Fibroblast of gingiva (primary cell): Measurements from ENCODE around the gene ADD2.

Experiments used
- DNase-seq: peaks from one replicate; pipeline ENCODE4 v3.0.0-alpha.2; 2011; ENCODE audit warnings: low read depth

ADD2 gene

DNA sequence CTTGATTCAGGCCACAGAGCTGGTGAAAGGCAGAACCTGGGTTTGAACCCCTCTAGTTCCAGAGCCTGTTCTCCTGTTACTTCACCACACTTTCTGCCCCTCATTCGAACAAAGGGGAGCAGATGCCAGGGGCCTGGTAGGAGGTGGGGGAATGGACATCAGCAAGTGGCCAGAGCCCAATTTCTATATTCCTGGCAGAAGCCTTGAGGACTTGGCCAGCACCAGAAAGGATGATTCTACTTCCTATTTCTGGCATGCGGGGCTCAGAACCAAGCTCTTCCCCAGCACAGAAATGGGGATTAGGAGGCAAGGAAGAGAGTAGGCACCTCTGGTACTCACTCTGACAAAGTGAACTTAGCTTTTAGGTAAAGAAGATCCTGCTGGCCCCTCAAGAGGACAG, 49.3 kb downstream of the ADD2 start:
- DNase-seq: no peak

- no peak for DNase-seq
These were observed 49.8 kb downstream of the ADD2 start for GRCh38 chr2:70718241-70718640.

GRCh38 chr2:70717431-70718038, 50.5 kb downstream of the ADD2 start:
- no peak for DNase-seq

DNA sequence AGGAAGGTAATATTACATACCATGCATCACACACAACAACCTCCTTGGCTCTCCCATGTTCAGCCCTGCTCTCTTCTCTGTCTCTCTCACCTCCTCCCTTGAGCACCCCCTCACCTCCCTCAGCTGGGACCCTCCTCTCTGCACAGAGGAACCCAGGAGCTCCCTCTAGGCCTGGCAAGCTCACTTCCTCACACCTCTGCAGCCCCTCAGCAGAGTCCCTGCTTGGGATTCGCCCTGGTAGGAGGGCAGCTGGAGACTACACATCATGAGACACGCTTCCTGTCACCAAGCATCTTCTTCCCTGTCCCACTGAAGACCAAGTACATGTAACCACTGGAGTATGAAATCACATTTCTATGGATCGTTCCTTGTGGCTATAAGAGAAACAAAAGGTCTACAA, 51.0 kb downstream of the ADD2 start:
- DNase-seq: no peak

GRCh38 chr2:70716131-70716743, 51.8 kb downstream of the ADD2 start:
- no peak for DNase-seq

GRCh38 chr2:70715071-70715985, 52.7 kb downstream of the ADD2 start:
- no peak for DNase-seq

- no peak for DNase-seq
These were observed 53.7 kb downstream of the ADD2 start for GRCh38 chr2:70714141-70714905.

- DNase-seq: no peak
These were observed 55.1 kb downstream of the ADD2 start for GRCh38 chr2:70712916-70713315.

- no peak for DNase-seq
These were observed 56.8 kb downstream of the ADD2 start for GRCh38 chr2:70711191-70711590.

GRCh38 chr2:70710038-70710690, 57.8 kb downstream of the ADD2 start:
- no peak for DNase-seq

- no peak for DNase-seq
These were observed 58.5 kb downstream of the ADD2 start for GRCh38 chr2:70709275-70710037.

DNA sequence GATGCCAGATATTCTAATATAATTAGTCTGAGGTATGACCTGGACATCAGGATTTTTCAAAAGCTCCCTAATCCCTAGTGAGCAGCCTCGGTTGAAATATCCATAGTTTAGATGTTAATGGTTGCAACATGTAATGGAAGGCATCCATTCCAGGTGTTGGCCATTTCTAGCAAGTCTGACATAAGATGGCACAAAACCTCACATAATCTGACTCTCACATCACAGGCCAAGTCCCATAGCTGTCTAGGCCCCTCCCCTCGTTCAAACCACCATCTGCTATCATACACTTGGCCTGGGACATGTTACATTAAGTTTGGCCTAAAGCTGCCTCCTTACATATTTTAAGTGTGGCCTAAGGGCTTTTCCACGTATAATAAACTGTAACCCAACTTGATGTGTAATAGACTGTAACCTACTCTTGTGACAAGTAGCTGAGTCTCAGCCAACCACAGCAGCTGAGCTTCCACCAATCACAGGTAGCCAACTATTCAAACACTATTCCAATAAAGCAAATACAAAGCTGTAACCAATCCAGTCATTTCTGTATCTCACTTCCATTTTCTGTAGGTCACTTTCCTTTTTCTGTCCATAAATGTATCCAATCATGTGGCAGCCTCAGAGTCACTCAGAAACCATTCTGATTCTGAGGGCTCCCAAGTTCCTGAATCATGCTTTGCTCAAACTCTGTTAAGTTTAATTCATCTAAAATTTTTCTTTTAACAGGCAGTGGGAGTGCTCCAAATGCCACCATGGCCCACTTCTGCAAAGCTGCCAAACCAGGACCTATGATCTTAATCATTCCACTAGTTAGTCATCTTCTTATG, 59.4 kb downstream of the ADD2 start:
- DNase-seq: no peak

DNA sequence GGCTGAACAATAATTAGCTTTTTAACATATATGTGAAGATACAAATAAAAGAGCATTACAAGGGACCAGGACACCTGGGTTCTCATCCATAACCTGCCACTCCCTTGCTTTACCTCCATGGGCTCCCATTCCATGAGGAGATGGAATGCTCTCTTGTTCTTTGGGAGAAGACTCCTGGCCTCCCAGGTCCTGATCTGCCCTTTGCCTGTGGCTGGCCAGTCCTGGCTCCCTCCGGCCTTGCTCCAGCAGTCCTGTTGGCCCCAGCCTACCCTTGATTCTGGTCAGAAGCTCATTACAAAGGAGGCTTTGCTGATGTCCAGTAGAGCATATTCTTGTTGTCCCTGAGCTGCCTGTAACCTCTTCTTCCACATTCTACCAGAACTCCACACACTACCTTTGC, 60.3 kb downstream of the ADD2 start:
- DNase-seq: no peak

DNA sequence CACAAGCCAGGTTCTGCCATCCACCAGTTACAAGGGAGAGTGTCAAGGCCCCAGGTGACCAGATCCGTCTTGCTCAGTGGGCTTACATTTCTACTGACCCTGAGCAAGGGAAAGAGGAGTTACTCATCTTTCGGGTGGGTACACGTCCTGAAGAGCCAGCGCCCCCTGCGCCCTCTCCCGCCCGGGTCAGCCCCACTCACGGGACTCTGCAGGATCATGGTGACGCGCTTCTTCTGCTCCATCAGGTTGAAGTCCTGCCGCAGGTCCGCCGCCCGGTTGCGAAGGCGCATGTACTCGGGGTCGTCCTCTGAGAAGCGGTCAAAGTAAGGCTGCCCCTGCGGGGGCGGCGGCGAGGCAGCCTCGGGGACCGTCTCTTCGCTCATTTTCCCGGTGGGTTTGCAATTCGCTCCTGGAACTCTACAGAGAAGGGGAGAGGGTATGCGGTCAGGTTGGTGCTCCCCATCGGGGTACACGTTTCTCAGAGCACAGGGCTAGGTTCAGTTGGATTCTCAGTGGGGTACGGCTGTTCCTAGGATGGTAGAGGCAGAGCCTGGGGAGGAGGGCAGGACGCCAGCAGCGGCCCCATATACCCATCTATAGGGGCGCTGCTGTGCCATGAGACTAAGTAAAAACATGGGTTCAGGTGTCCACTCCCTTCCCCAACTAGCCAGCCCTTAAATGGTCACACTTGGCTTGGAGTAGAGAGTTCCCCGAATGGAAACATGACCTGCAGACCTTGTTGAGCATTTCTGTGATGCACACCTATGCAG, 61.8 kb downstream of the ADD2 start:
- no peak for DNase-seq

DNA sequence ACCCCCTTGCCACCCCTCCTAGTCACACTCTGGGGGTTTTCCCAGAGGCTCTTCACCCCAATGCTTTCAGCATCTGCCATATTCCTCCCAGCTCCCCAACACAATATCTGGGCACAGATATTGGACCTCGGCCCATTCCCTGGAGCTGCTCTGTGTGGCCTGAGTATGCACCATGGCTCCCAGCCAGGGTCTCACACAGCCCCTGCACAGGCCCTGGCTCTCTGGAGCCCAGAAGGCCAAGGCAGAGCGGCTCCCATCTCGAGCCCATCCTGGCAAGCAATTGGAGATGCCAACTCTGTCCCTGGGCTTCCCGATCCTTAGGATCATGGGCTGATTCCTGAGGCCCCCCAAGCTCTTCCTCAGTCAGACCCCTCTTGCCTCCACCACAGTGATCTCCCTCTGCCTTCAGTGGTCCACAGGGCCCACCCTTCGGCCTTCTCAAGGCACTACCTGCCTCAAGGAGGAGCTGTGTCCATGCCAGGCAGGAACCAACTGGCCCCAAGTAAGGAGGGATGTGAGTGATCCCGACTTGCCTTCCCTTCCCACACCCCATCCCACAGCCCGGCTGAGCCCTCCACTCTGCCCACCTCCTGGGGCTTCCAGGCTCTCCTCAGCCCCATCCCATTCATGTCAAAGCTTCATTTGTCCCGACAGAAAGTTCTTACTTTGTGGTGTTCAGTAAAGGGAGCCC, 62.7 kb downstream of the ADD2 start:
- DNase-seq: no peak

GRCh38 chr2:70703900-70704549, 64.0 kb downstream of the ADD2 start:
- no peak for DNase-seq

DNA sequence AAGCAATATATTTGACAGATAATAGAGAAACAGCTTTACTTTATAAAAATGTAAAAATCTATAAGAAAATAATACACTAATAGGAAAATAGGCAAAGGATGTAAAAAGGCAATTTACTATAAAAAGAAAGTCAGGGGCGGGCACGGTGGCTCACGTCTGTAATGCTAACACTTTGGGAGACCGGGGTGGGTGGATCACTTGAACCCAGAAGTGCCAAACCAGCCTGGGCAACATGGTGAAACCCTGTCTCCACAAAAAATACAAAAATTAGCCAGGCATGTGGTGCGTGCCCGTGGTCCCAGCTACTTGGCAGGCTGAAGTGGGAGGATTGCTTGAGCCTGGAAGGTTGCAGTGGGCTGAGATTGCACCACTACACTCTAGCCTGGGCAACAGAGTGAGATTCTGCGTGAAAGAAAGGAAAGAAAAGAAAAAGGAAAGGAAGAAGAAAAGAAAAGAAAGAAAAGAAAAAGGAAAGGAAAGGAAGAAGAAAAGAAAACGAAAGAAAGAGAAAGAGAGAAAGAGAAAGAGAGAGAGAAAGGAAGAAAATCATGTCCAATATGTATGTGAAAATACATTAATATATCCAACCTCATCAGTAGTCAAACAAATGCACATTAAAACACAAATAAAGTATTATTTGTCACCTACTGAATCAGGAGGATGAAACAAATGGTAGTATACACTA, 65.1 kb downstream of the ADD2 start:
- no peak for DNase-seq

DNA sequence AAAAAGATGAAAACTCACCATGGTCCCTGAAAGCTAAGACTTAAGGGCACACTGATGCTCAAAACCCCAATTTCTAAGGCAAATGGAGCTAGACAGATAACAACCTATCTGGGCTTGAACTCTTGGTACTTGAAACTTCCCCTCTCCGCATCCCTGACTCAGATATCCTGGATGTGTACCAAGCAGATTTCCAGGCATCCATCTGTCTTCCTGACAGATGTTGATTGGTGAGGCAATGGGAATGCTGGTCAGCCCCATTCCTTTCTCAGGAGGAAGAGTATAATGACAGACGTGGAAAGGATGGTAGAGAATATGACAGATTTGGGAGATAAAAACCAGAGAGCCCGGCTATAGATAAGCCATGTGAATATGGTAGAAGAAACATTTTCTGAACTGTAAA, 69.2 kb downstream of the ADD2 start:
- no peak for DNase-seq
